GM12865 (cell line): Measurements from ENCODE around the gene DPYD.
A peak's percentile ranks its signal among the peaks of the same experiment; 100 is the strongest.

Source experiments
- DNase-seq: peaks from one replicate; pipeline ENCODE4 v3.0.0; 2010; ENCODE audit warnings: low read depth
- H3K4me3 ChIP-seq: 2 replicates; pipeline ENCODE4 v1.5.1; 2011; ENCODE audit warnings: mild to moderate bottlenecking, low read depth, low read length, control low read depth
- CTCF ChIP-seq: IDR thresholded peaks from 2 replicates; pipeline ENCODE4 v1.5.1; 2011; ENCODE audit warnings: low read length, control low read depth, low read depth, inconsistent platforms; ENCODE audit not compliant: insufficient read depth; ENCODE audit errors: missing control alignments

The DPYD gene

GRCh38 chr1:97050506-97050905 is 870.3 kb downstream of the DPYD start:
- peak; percentile 33 for DNase-seq
- TF ChIP-seq CTCF = peak; percentile 29
- no peak overlapping the region for H3K4me3 ChIP-seq

- no peak overlapping the region for H3K4me3 ChIP-seq
- DNase-seq = no peak
- no peak for TF ChIP-seq CTCF
These were observed 873.4 kb downstream of the DPYD start for GRCh38 chr1:97047421-97047793.

GRCh38 chr1:97046765-97047420 is 873.9 kb downstream of the DPYD start:
- H3K4me3 ChIP-seq = no peak overlapping the region
- peak; percentile 61 for DNase-seq
- no peak for TF ChIP-seq CTCF

GRCh38 chr1:97044159-97044760 is 876.6 kb downstream of the DPYD start:
- no peak overlapping the region for H3K4me3 ChIP-seq
- DNase-seq = peak; percentile 56
- no peak for TF ChIP-seq CTCF

- no peak overlapping the region for H3K4me3 ChIP-seq
These were observed 878.3 kb downstream of the DPYD start for GRCh38 chr1:97042551-97042950.

GRCh38 chr1:97041026-97041425 is 879.8 kb downstream of the DPYD start:
- DNase-seq = no peak
- no peak for TF ChIP-seq CTCF
- no peak overlapping the region for H3K4me3 ChIP-seq

More at GRCh38 chr1:97042551-97042950, 878.3 kb downstream of the DPYD start:
- no peak for DNase-seq
- no peak for TF ChIP-seq CTCF

GRCh38 chr1:97038410-97038809 is 882.4 kb downstream of the DPYD start:
- no peak for TF ChIP-seq CTCF
- DNase-seq = peak; percentile 47
- H3K4me3 ChIP-seq = no peak overlapping the region
